Suprapubic skin (tissue), 3 donors: Measurements from ENCODE around the gene RIOK1.

Experiments used
- EP300 ChIP-seq: sonication (generic); formaldehyde crosslinking; IDR thresholded peaks from one replicate; pipeline ENCODE4 v1.6.1; 2017; ENCODE audit warnings: antibody characterized with exemption
- POLR2A ChIP-seq, 2 donors: fragments of 450-650 bp; IDR thresholded peaks; one replicate each; pipeline ENCODE4 v1.6.1; 2017; ENCODE audit warnings: antibody characterized with exemption in 2 of 2, mild to moderate bottlenecking in 2 of 2, moderate library complexity in 2 of 2
- TF ChIP-seq, protein P1 (sequence below), 2 donors: fragments of 200-600 bp in 1 of 2; fragments of 450-650 bp in 1 of 2; sonication (generic) in 1 of 2; IDR thresholded peaks; one replicate each; pipeline ENCODE4 v1.5.1; 2016 to 2019; ENCODE audit warnings: antibody characterized with exemption in 2 of 2, mild to moderate bottlenecking in 1 of 2, moderate library complexity in 1 of 2

DNA sequence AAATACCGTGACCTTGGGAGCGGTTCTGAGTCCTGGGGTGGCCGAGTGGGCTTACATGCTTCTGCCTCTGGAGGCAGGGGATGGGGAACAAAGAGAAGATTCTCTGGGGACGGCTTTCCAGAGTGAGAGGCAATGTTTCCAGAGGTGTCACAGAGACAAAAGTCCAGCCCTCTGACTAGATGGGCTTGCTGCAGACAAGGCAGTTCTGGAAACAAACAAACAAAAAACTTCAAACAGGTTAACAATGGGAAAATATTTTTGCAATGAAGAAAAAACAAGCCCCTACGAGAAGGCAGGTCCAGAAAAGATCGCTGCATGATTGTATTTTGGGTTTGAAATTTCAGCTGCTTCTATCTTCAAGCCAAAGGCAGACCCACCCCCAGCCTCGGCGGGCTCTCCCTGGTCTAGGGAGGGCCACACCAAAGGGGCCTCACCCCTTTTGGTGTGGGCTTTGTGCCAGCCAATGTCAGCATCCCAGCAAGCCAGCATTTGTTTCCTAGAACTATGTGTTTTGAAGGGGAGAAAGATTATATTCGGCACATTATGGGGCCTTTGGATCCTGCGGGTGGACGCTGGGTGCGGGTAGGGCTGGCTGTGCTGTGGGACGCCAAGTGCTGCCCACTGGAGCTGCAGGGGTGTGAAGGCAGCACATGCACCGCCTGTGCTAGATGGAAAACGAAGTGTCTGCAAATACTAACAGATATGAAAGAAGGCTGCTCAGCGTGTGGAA is 42.9 kb downstream of the RIOK1 start:
- TF ChIP-seq, protein P1, sequence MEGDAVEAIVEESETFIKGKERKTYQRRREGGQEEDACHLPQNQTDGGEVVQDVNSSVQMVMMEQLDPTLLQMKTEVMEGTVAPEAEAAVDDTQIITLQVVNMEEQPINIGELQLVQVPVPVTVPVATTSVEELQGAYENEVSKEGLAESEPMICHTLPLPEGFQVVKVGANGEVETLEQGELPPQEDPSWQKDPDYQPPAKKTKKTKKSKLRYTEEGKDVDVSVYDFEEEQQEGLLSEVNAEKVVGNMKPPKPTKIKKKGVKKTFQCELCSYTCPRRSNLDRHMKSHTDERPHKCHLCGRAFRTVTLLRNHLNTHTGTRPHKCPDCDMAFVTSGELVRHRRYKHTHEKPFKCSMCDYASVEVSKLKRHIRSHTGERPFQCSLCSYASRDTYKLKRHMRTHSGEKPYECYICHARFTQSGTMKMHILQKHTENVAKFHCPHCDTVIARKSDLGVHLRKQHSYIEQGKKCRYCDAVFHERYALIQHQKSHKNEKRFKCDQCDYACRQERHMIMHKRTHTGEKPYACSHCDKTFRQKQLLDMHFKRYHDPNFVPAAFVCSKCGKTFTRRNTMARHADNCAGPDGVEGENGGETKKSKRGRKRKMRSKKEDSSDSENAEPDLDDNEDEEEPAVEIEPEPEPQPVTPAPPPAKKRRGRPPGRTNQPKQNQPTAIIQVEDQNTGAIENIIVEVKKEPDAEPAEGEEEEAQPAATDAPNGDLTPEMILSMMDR (IDR thresholded peaks at IDR 0.05): no peak
- no peak for TF ChIP-seq EP300
- no peak for TF ChIP-seq POLR2A (IDR thresholded peaks at IDR 0.05)
